Measurements from ENCODE around the gene ALK. TPM values are rescaled to one million over a fixed set of nuclear protein-coding genes. Genes with fewer than 3 reads are reported as not detected.

Gene ALK
- polyA plus RNA-seq, 4 donors = 0.04 to 0.98 TPM; not detected in 2

DNA sequence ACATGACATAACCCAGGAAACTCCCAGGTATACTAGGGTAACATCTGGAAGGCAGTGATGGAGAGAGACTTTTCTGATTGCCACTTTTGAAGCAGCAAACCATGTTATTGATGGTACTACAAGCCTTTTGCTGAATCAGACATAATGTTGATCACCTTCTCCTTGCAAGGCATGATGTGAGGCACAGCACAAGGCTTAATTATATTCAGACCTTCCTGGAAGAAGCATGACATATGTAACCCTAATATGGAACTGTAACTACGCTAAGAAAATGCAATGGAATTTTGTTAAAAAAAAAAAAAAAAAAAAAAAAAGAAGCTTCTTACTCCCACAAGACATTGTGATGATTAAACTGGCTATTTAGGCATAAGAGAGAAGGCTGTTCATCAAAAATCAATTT is 145.4 kb downstream of the ALK start:
- H3K27me3 ChIP-seq (ENCODE audit: control insufficient read depth in 3 of 3, insufficient read depth in 3 of 3, low read length in 3 of 3) = no peaks in the 10 kb centered on the region
- no peaks in the 10 kb centered on the region for H3K36me3 ChIP-seq (ENCODE audit: control insufficient read depth in 3 of 3, insufficient read depth in 2 of 3, low read depth in 1 of 3, low read length in 3 of 3)
- H3K9me3 ChIP-seq (ENCODE audit: control insufficient read depth in 2 of 2, insufficient read depth in 1 of 2, low read depth in 1 of 2, low read length in 1 of 2) = no peaks in the 10 kb centered on the region
- H3K4me3 ChIP-seq (ENCODE audit: low read depth in 1 of 3, low read length in 3 of 3) = no peak overlapping the region
- H3K27ac ChIP-seq (ENCODE audit: low read depth in 1 of 3, low read length in 2 of 3) = no peak overlapping the region
- H3K4me1 ChIP-seq (ENCODE audit: control insufficient read depth in 3 of 3, insufficient read depth in 2 of 3, low read depth in 1 of 3, low read length in 2 of 3) = no peaks in the 10 kb centered on the region
- WGBS, 3 donors = 64 to 95% (median 90%) methylated on average over 1 of the region's 1 CpG
- DNase-seq (no peak), FAIRE-seq (no peak)

DNA sequence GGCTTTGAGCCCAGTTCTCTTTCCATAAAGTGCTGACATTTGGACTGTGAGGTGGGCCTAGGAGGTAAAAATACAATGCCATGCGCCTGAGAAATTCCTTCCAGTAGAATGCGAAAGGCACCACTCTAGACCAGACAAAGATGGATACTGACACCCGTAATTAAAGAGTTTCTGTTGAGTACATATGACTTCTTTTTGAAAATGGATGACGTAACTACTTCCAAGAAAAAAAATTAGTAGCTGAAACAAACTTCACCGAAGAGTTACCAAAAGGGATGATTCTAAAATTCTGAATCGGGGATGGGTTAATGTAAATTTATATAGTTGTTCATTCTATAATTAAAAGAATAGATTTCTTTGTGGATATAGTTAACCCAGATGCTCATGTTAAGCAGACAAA is 146.8 kb downstream of the ALK start:
- Histone ChIP-seq H3K27ac (ENCODE audit: low read depth in 1 of 3, low read length in 2 of 3) (no peak overlapping the region), H3K4me1 (ENCODE audit: control insufficient read depth in 3 of 3, insufficient read depth in 2 of 3, low read depth in 1 of 3, low read length in 2 of 3) (no peaks in the 10 kb centered on the region), H3K9me3 (ENCODE audit: control insufficient read depth in 2 of 2, insufficient read depth in 1 of 2, low read depth in 1 of 2, low read length in 1 of 2) (no peaks in the 10 kb centered on the region), H3K4me3 (ENCODE audit: low read depth in 1 of 3, low read length in 3 of 3) (no peak overlapping the region), H3K36me3 (ENCODE audit: control insufficient read depth in 3 of 3, insufficient read depth in 2 of 3, low read depth in 1 of 3, low read length in 3 of 3) (no peaks in the 10 kb centered on the region), H3K27me3 (ENCODE audit: control insufficient read depth in 3 of 3, insufficient read depth in 3 of 3, low read length in 3 of 3) (no peaks in the 10 kb centered on the region)
- FAIRE-seq (no peak), DNase-seq (no peak)
- 87 to 93% (median 92%) methylated on average over 6 of the region's 6 CpGs for WGBS, 3 donors

DNA sequence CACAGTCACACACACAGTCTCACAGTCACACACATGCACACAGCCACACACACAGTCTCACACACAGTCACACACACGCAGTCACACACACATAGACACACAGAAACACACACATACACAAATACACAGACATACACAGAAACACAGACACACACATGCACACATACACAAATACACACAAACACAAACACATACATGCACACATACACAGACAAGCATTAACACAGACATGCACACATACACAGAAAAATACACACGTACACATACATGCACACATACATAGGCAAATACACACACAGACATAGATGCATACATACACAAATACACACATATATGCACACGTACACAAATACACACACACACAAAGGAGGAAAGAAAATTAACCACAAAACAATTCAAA is 150.5 kb downstream of the ALK start:
- Histone ChIP-seq H3K9me3 (ENCODE audit: control insufficient read depth in 2 of 2, insufficient read depth in 1 of 2, low read depth in 1 of 2, low read length in 1 of 2) (no peaks in the 10 kb centered on the region), H3K4me3 (ENCODE audit: low read depth in 1 of 3, low read length in 3 of 3) (no peak overlapping the region), H3K36me3 (ENCODE audit: control insufficient read depth in 3 of 3, insufficient read depth in 2 of 3, low read depth in 1 of 3, low read length in 3 of 3) (no peaks in the 10 kb centered on the region), H3K27me3 (ENCODE audit: control insufficient read depth in 3 of 3, insufficient read depth in 3 of 3, low read length in 3 of 3) (no peaks in the 10 kb centered on the region), H3K27ac (ENCODE audit: low read depth in 1 of 3, low read length in 2 of 3) (no peak overlapping the region), H3K4me1 (ENCODE audit: control insufficient read depth in 3 of 3, insufficient read depth in 2 of 3, low read depth in 1 of 3, low read length in 2 of 3) (no peaks in the 10 kb centered on the region)
- FAIRE-seq (no peak), DNase-seq (no peak)
- WGBS, 3 donors = 91 to 97% (median 95%) methylated on average over 3 of the region's 3 CpGs

DNA sequence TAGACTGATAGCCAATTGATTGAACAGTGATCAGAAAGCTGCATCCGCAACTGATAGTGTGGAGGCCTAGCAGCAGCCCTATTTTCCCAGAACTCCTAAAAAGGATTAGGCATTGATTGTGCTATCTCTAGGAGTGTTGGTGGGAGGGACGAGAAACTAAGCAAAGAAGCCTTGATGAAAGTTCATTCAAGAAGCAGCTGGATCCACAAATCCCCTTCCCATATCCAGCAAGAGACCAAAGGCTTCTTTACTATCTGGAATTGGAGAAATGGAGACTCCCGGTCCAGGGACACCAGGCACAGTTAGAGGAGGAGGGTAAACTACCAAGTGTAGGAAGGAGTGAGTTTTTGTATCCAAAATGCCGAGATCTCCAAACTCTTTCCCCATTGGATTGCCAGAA is 151.5 kb downstream of the ALK start:
- Histone ChIP-seq H3K27ac (ENCODE audit: low read depth in 1 of 3, low read length in 2 of 3) (no peak overlapping the region), H3K4me3 (ENCODE audit: low read depth in 1 of 3, low read length in 3 of 3) (no peak overlapping the region), H3K36me3 (ENCODE audit: control insufficient read depth in 3 of 3, insufficient read depth in 2 of 3, low read depth in 1 of 3, low read length in 3 of 3) (no peaks in the 10 kb centered on the region), H3K27me3 (ENCODE audit: control insufficient read depth in 3 of 3, insufficient read depth in 3 of 3, low read length in 3 of 3) (no peaks in the 10 kb centered on the region), H3K4me1 (ENCODE audit: control insufficient read depth in 3 of 3, insufficient read depth in 2 of 3, low read depth in 1 of 3, low read length in 2 of 3) (no peaks in the 10 kb centered on the region), H3K9me3 (ENCODE audit: control insufficient read depth in 2 of 2, insufficient read depth in 1 of 2, low read depth in 1 of 2, low read length in 1 of 2) (no peaks in the 10 kb centered on the region)
- DNase-seq (no peak), FAIRE-seq (no peak)
- WGBS, 3 donors = 80 to 87% (median 84%) methylated on average over 4 of the region's 4 CpGs

DNA sequence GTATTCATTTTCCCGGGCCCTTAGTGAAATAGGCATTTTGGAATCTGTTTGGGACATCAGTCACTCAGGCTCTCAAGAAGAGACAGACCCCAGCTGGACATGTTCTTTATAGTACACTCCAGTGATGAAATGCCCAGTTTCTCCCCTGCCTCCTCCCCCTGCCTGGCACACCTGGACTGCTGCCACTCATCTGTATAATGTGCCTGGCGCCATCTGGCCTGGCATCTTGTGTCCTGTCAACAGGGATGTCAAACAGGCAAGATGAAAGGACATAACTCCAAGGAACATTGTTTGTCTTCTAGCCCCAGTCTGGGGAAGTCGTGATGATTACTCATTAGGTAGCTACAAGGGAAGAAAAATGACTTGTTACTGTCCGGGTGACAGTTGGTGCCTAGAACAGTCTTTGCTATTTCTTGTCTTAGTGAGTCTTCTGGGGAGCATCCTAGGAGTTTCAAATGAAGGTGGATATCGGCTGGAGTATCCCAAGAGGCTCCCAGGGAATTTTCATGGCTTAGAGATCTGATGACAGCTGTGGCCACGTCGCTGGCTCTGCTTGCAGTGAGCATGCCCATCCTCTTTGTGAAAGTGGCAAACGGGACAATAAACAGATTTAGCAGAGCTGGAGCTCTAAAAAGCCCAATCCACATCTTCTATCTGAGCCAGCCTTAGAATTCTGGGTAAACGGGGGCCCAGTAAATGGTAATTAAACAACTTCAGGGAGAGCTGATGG is 153.6 kb downstream of the ALK start:
- Histone ChIP-seq H3K9me3 (ENCODE audit: control insufficient read depth in 2 of 2, insufficient read depth in 1 of 2, low read depth in 1 of 2, low read length in 1 of 2) (no peaks in the 10 kb centered on the region), H3K27me3 (ENCODE audit: control insufficient read depth in 3 of 3, insufficient read depth in 3 of 3, low read length in 3 of 3) (no peaks in the 10 kb centered on the region), H3K4me3 (ENCODE audit: low read depth in 1 of 3, low read length in 3 of 3) (no peak overlapping the region), H3K4me1 (ENCODE audit: control insufficient read depth in 3 of 3, insufficient read depth in 2 of 3, low read depth in 1 of 3, low read length in 2 of 3) (no peaks in the 10 kb centered on the region), H3K36me3 (ENCODE audit: control insufficient read depth in 3 of 3, insufficient read depth in 2 of 3, low read depth in 1 of 3, low read length in 3 of 3) (no peaks in the 10 kb centered on the region), H3K27ac (ENCODE audit: low read depth in 1 of 3, low read length in 2 of 3) (no peak overlapping the region)
- 67 to 75% (median 73%) methylated on average over 9 of the region's 9 CpGs for WGBS, 3 donors
- no peak for FAIRE-seq
- no peak for DNase-seq

DNA sequence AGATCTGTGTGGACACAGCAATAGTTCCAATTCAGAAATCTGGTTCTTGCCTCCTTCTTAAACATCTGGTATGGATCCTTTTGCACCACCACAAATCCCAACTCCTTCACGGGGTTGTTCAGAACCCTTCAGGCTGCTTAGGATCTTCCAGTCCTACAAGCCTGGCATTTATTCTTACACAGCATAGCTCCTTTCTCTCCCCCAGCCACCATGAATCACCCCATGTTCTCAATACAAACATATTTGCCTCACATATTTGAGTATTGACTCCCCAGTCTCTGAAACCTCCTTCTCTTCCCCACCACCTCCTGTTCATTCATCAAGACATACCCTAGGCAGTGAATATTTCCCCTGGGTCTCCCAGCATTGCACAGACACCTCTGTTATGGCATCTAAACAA is 155.2 kb downstream of the ALK start:
- no peak for DNase-seq
- Histone ChIP-seq H3K36me3 (ENCODE audit: control insufficient read depth in 3 of 3, insufficient read depth in 2 of 3, low read depth in 1 of 3, low read length in 3 of 3) (no peaks in the 10 kb centered on the region), H3K4me1 (ENCODE audit: control insufficient read depth in 3 of 3, insufficient read depth in 2 of 3, low read depth in 1 of 3, low read length in 2 of 3) (no peaks in the 10 kb centered on the region), H3K27me3 (ENCODE audit: control insufficient read depth in 3 of 3, insufficient read depth in 3 of 3, low read length in 3 of 3) (no peaks in the 10 kb centered on the region), H3K27ac (ENCODE audit: low read depth in 1 of 3, low read length in 2 of 3) (no peak overlapping the region), H3K9me3 (ENCODE audit: control insufficient read depth in 2 of 2, insufficient read depth in 1 of 2, low read depth in 1 of 2, low read length in 1 of 2) (no peaks in the 10 kb centered on the region), H3K4me3 (ENCODE audit: low read depth in 1 of 3, low read length in 3 of 3) (no peak overlapping the region)
- no peak for FAIRE-seq
- 64 to 89% (median 85%) methylated on average over 1 of the region's 1 CpG for WGBS, 3 donors

DNA sequence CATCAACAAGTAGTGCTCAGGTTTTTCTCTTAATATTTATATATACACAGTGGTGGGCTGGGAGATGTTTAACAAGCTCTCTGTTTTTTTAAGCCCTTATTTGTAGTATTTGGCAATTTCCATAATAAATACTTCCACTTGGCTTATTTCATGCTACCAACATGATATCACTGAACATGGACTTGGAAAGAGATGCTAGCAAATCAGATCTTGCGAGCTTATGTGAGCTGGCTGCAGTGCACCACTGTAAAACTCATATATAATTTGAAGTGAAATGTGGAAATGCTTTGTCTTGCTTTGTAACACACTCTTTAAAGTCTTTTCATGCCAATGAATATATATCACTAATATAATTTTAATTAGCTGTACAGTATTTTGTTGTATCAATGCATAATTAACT is 155.7 kb downstream of the ALK start:
- H3K27me3 ChIP-seq (ENCODE audit: control insufficient read depth in 3 of 3, insufficient read depth in 3 of 3, low read length in 3 of 3) = no peaks in the 10 kb centered on the region
- H3K9me3 ChIP-seq (ENCODE audit: control insufficient read depth in 2 of 2, insufficient read depth in 1 of 2, low read depth in 1 of 2, low read length in 1 of 2) = no peaks in the 10 kb centered on the region
- H3K36me3 ChIP-seq (ENCODE audit: control insufficient read depth in 3 of 3, insufficient read depth in 2 of 3, low read depth in 1 of 3, low read length in 3 of 3) = no peaks in the 10 kb centered on the region
- WGBS, 3 donors = 78 to 92% (median 91%) methylated on average over 1 of the region's 1 CpG
- DNase-seq = no peak
- H3K4me1 ChIP-seq (ENCODE audit: control insufficient read depth in 3 of 3, insufficient read depth in 2 of 3, low read depth in 1 of 3, low read length in 2 of 3) = no peaks in the 10 kb centered on the region
- no peak overlapping the region for H3K4me3 ChIP-seq (ENCODE audit: low read depth in 1 of 3, low read length in 3 of 3)
- H3K27ac ChIP-seq (ENCODE audit: low read depth in 1 of 3, low read length in 2 of 3) = no peak overlapping the region
- FAIRE-seq = no peak

DNA sequence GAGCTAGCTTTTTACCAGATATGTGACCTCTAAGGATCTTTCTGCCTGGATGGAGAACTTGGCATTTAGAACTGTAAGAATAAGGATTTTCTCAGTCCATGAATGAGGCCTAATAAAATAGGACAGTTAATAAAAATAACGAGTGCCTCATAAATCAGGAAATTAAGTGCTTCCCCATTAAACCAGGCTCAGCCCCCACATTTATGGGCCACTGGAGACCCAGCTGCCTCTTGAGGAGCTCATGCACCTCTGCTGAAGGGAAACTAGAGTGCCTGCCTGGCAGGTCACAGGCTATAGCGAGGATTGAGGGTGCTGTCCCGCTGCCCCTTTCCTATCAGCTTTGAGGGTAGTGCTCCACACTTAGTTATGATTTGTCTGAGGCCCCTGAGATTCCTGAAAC is 158.0 kb downstream of the ALK start:
- Histone ChIP-seq H3K4me1 (ENCODE audit: control insufficient read depth in 3 of 3, insufficient read depth in 2 of 3, low read depth in 1 of 3, low read length in 2 of 3) (no peaks in the 10 kb centered on the region), H3K27me3 (ENCODE audit: control insufficient read depth in 3 of 3, insufficient read depth in 3 of 3, low read length in 3 of 3) (no peaks in the 10 kb centered on the region), H3K27ac (ENCODE audit: low read depth in 1 of 3, low read length in 2 of 3) (no peak overlapping the region), H3K4me3 (ENCODE audit: low read depth in 1 of 3, low read length in 3 of 3) (no peak overlapping the region), H3K9me3 (ENCODE audit: control insufficient read depth in 2 of 2, insufficient read depth in 1 of 2, low read depth in 1 of 2, low read length in 1 of 2) (no peaks in the 10 kb centered on the region), H3K36me3 (ENCODE audit: control insufficient read depth in 3 of 3, insufficient read depth in 2 of 3, low read depth in 1 of 3, low read length in 3 of 3) (no peaks in the 10 kb centered on the region)
- 28 to 53% (median 50%) methylated on average over 3 of the region's 3 CpGs for WGBS, 3 donors
- DNase-seq (no peak), FAIRE-seq (no peak)

DNA sequence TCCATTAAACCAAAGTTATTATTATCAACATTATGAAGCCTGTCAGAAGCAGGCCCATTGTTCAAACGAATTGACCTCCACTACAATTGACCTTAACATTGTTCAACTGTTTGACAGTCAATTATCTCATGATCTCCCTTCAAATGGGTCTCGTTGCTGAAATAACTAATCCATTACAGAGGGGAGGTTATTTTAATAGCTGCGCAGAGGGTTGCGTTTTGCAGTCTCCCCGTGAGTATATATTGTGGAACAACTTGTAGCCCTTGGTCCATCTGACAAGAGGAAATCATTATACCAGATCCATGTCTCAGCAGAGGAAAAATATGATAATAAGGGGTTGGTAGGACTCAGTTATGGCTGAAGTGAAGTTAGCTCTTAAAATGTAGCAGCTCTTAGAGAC is 159.1 kb downstream of the ALK start:
- H3K27ac ChIP-seq (ENCODE audit: low read depth in 1 of 3, low read length in 2 of 3) = no peak overlapping the region
- no peak overlapping the region for H3K4me3 ChIP-seq (ENCODE audit: low read depth in 1 of 3, low read length in 3 of 3)
- H3K36me3 ChIP-seq (ENCODE audit: control insufficient read depth in 3 of 3, insufficient read depth in 2 of 3, low read depth in 1 of 3, low read length in 3 of 3) = no peaks in the 10 kb centered on the region
- no peak for FAIRE-seq
- H3K4me1 ChIP-seq (ENCODE audit: control insufficient read depth in 3 of 3, insufficient read depth in 2 of 3, low read depth in 1 of 3, low read length in 2 of 3) = no peaks in the 10 kb centered on the region
- H3K27me3 ChIP-seq (ENCODE audit: control insufficient read depth in 3 of 3, insufficient read depth in 3 of 3, low read length in 3 of 3) = no peaks in the 10 kb centered on the region
- 76 to 89% (median 86%) methylated on average over 5 of the region's 5 CpGs for WGBS, 3 donors
- no peaks in the 10 kb centered on the region for H3K9me3 ChIP-seq (ENCODE audit: control insufficient read depth in 2 of 2, insufficient read depth in 1 of 2, low read depth in 1 of 2, low read length in 1 of 2)
- no peak for DNase-seq
